Femur (tissue), 1 donor: ENCODE measurements around the gene ASCC1.

ENCODE experiments used
- DNase-seq: peaks from one replicate; pipeline ENCODE4 v3.0.0-alpha.2; 2017

ASCC1 gene

GRCh38 chr10:72080042-72080975, 135.8 kb downstream of the ASCC1 start:
- no peak for DNase-seq

- DNase-seq = no peak
Measured at GRCh38 chr10:72079356-72079755, 136.7 kb downstream of the ASCC1 start.

DNA sequence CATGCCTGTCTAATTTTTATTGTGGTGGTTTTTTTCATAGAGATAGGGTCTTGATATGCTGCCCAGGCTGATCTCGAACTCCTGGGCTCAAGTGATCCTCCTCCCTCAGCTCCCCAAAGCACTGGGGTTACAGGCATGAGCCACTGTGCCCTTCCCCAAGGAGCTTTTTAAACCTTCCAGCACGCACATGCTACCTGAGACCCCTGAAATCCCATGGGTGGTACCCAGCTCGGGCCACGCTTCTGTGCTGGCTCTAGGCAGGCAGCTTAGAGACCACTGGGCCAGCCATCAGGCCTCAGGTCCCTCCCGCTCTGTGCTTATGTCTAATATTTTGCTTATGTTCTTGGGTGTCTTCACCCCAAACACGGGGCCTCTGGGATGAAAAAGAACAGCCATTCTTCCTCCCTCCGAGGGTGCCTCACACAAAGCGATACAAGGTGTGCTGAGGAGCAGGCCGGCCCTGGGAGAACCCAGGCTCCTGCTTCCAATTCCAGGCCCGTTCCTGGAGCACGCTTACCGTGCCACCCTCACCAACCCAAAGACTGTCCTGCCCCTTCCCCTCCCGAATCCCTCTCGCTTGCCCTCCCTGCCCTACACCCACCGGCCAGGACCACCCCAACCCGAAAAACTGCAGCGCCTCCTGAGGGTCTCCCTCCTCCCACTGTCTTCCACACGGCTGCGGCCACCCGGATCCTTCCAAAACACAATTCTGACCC, 138.6 kb downstream of the ASCC1 start:
- no peak for DNase-seq

GRCh38 chr10:72076756-72077155, 139.3 kb downstream of the ASCC1 start:
- DNase-seq = no peak

- no peak for DNase-seq
Measured at GRCh38 chr10:72075376-72076115, 140.5 kb downstream of the ASCC1 start.

GRCh38 chr10:72074574-72075375, 141.3 kb downstream of the ASCC1 start:
- DNase-seq = no peak

DNA sequence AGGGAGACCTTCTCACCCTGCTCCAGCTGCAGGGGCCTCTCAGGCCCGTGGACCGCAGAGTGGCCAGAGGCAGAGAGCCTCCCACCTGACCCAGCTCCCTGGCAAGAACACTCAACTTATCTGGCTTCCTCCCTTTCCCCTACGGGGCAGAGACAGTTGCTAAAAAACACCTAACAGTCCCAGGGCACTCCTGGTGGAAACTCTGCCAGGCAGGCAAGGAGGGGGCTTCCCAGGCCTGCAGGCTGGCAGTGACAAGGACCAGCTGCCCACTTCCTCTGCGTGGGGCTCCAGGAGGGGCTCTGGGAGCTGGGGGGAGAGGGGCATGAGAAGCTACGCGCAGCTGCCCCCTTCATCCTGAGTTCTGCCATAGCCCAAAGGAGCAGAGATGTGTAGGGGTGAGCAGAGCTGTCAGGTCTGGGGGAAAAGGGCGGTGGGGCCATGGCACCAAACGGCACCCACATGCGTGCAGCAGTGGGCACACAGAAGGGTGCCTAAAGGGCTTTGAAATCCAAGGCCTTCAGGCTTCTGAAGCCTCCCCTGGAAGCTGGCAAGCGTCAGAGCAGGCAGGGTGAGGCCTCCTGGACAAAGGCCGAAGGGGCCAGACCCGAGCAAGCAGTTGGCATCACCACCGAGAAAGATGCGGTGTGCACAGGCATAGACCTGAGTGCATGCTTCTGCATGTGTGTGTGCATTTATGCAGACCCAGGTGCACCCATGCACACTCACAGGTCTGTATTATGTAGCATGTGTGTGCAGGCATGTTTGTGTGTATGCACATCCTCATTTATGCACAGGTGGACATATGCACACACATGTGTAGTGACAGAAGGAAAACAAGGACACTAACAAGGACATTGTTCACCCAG, 142.1 kb downstream of the ASCC1 start:
- DNase-seq = no peak

GRCh38 chr10:72072639-72073038, 143.4 kb downstream of the ASCC1 start:
- no peak for DNase-seq

DNA sequence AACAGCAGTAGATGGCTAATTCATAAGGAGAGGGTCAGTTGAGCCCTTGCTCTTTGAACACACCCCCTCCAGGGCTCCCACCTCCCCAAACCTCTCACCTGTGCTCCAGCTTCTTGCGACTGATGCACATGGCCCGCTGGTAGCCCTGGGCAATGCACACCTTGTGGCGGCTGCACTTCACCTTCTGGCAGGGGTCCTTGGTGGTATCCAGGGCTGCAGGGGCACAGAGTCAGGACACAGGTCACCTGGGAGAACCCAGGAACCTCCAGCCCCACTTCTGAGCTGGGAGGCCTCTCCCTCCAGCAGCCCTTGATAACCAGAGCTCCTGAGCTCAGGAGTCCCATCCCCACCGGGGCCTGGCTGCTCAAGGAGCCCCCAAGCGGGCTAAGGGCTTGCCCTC, 144.0 kb downstream of the ASCC1 start:
- DNase-seq = no peak

GRCh38 chr10:72069751-72070526, 146.1 kb downstream of the ASCC1 start:
- DNase-seq = no peak

- no peak for DNase-seq
Measured at GRCh38 chr10:72068901-72069446, 147.1 kb downstream of the ASCC1 start.

DNA sequence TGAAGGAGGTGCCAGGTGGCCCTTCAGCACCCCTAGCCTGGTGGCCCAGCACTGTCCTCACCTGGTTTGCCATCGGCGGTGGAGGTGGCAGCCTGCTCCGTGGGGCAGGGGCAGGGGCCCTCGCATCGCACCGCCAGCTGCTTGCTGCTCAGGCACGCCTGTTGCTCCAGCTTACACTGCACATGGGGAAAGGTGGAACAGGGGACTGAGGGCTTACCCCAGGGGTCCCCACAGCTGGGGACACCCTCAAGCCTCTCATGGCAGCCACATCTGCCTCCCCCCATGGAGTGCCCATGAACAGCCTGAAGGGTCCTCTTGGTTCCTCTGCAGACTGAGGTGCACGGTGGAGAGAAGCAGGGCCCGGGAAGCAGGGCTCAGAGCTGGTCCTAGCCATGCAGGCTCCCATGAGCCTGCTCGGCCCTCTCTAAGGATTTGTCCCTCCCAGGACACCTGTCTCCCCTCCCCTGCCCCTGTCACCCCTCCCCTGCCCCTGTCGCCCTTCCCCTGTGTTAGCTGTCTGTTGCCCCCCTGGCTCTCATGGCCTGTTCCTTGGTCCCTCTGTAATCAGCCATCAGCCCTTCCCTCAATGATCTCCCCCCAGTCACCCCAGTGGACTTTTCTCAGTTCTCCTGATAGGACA, 147.8 kb downstream of the ASCC1 start:
- no peak for DNase-seq

DNA sequence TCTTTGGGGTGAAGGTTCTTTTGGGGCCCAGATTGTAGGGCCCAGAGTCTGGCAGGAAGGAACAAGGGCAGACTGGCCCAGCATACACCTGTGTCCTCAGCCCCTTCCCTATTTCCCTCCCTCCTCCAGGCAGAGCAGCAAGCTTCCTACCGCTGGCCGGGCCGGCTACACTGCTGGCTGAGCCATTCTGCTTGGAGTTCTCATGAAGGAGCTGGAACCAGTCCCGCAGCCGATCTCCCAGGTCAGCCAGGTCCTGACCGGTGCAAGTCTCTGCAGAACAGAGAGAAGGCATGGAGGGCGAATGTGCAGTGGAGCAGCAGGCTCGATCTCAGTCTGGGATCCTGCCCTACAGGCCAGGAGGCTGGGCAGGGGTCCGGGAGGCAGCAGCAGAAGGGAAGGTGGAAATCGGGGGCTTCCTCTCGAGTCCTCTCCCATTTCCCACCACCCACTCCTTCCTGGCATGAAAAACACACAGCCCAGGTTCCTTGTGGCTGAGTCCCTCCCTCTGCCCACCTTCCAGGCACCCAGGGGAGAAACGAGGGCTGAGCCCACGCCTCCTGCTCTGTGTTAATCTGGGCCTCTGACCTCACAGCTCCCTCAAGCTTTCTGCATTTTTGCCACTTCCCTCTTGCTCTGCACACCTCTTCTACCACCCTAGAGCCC, 148.5 kb downstream of the ASCC1 start:
- no peak for DNase-seq

- no peak for DNase-seq
Measured at GRCh38 chr10:72066318-72067284, 149.5 kb downstream of the ASCC1 start.

- DNase-seq = no peak
Measured at GRCh38 chr10:72065439-72066025, 150.5 kb downstream of the ASCC1 start.

GRCh38 chr10:72063703-72064391, 152.2 kb downstream of the ASCC1 start:
- no peak for DNase-seq
